Right lobe of liver (tissue), 6 donors: ENCODE results near the gene UBXN1. TPM values are rescaled to one million over a fixed set of nuclear protein-coding genes. Genes with fewer than 3 reads are reported as not detected.
"Not testable (repeated sequence)": the region's sequence is repeated elsewhere in the genome, so short reads cannot be mapped to it uniquely, and the experiment has no call there.

Experiments used
- ATAC-seq, 4 donors: fragments of 200-7000 bp; cut with Tn5 transposase; one replicate each; pipeline ENCODE4 v1.9.1; 2020; ENCODE audit warnings: mild to moderate bottlenecking in 4 of 4, moderate library complexity in 4 of 4
- DNase-seq, 3 donors: peaks; one replicate each; pipeline ENCODE4 v3.0.0-alpha.2; 2020
- H3K27ac ChIP-seq, 3 donors: fragments of 200-600 bp; one replicate each; pipeline ENCODE4 v1.8.0; 2022
- H3K27me3 ChIP-seq, 2 donors: fragments of 200-600 bp; one replicate each; pipeline ENCODE4 v1.8.0; 2022
- H3K36me3 ChIP-seq, 4 donors: fragments of 200-600 bp; sonication (generic) in 1 of 4; one replicate each; pipeline versions ENCODE4 v1.5.1 to v1.8.0; 2017 to 2022; ENCODE audit warnings: control low read depth in 1 of 4
- H3K4me1 ChIP-seq, 4 donors: fragments of 200-600 bp; sonication (generic) in 1 of 4; one replicate each; pipeline versions ENCODE4 v1.5.1 to v1.8.0; 2017 to 2022; ENCODE audit warnings: control low read depth in 1 of 4
- H3K4me3 ChIP-seq, 3 donors: fragments of 200-600 bp; one replicate each; pipeline ENCODE4 v1.8.0; 2022
- H3K9me3 ChIP-seq, 4 donors: fragments of 200-600 bp; sonication (generic) in 1 of 4; one replicate each; pipeline versions ENCODE4 v1.5.1 to v1.8.0; 2017 to 2022; ENCODE audit warnings: control low read depth in 1 of 4
- CTCF ChIP-seq, 4 donors: fragments of 200-600 bp in 3 of 4; fragments of 450-650 bp in 1 of 4; IDR thresholded peaks; one replicate each; pipeline versions ENCODE4 v1.5.1 to v1.8.0; 2016 to 2022; ENCODE audit warnings: antibody characterized with exemption in 4 of 4, mild to moderate bottlenecking in 2 of 4
- POLR2A ChIP-seq: fragments of 450-650 bp; IDR thresholded peaks from one replicate; pipeline ENCODE4 v1.6.1; 2017; ENCODE audit warnings: antibody characterized with exemption, mild to moderate bottlenecking
- WGBS: methylation state at CpG from one replicate; pipeline ENCODE4 v1.1.6; 2018; ENCODE audit warnings: low coverage, low lambda C conversion rate; ENCODE audit not compliant: insufficient coverage; ENCODE audit errors: missing lambda C conversion rate; 5-methylcytosine and 5-hydroxymethylcytosine counted together
- intact Hi-C, 2 donors: fragments of 100-400 bp; cut with DNase I; formaldehyde crosslinking; loops; one replicate each; pipeline versions ENCODE4 v1.11.2 to v1.14.1; 2022
- total RNA-seq, 6 experiments: library from RNA; depleted of rRNA in 2 of 6; stranded (reverse); fragments of >200 nt in 2 of 6; fragmentation: NEBNext Ultra II Directional in 3 of 6; extraction: Animal tissue kit (Norgen Biotek cat#: 25700) in 3 of 6; gene quantifications; one replicate each; pipeline versions ENCODE4 v1.1.0 to v1.2.4, GENCODE V29; 2016 to 2023
- donor health status: DM: no; HTN: yes; CAD: no.
- donor health status: DM: no; HTN: no; CAD: no.
- donor health status: DM: no; HTN: no; CAD: no.
- donor health status: DM: no; HTN: yes; CAD: no.
- donor health status: DM: no; HTN: yes; CAD: no.

The UBXN1 gene
- total RNA-seq, 6 experiments from 2014 or later, result 24.7 to 41.9 (median 28.0) TPM

- Histone ChIP-seq H3K9me3 (no peaks in the 10 kb centered on the region), H3K27ac (no peak overlapping the region), H3K27me3 (no peaks in the 10 kb centered on the region), H3K4me1 (peaks cover 0 to 8% (median 0%) of the 10 kb centered on the region in 4 donors), H3K36me3 (peaks cover 0 to 4% (median under 1%) of the 10 kb centered on the region in 4 donors), H3K4me3 (no peak overlapping the region)
- DNase-seq, result no peak
- intact Hi-C loops, result no loop called here
- TF ChIP-seq CTCF (IDR thresholded peaks at IDR 0.05) (no peak), POLR2A (no peak)
- no peak for ATAC-seq
- WGBS, result 53% methylated on average over 5 of the region's 5 CpGs
Observed at GRCh38 chr11:62656796-62657429, 22.0 kb downstream of the UBXN1 start.

- TF ChIP-seq CTCF (IDR thresholded peaks at IDR 0.05) (no peak), POLR2A (no peak)
- Histone ChIP-seq H3K4me1 (peaks cover 0 to 13% (median 0%) of the 10 kb centered on the region in 4 donors), H3K27me3 (no peaks in the 10 kb centered on the region), H3K9me3 (no peaks in the 10 kb centered on the region), H3K36me3 (peaks cover 0 to 6% (median 4%) of the 10 kb centered on the region in 4 donors), H3K4me3 (no peak overlapping the region), H3K27ac (no peak overlapping the region)
- 57% methylated on average over 4 of the region's 11 CpGs for WGBS
- intact Hi-C loops, result no loop called here
- ATAC-seq (no peak), DNase-seq (no peak)
Observed at GRCh38 chr11:62654297-62654696, 24.6 kb downstream of the UBXN1 start.

- peaks cover 0 to 17% (median 2%) of the 10 kb centered on the region in 4 donors for H3K4me1 ChIP-seq
- H3K9me3 ChIP-seq, result no peaks in the 10 kb centered on the region
- ATAC-seq (no peak), DNase-seq (peak in 1 of 3 donors; percentile 27)
- H3K36me3 ChIP-seq, result peaks cover 0 to 13% (median 5%) of the 10 kb centered on the region in 4 donors
- WGBS, result 35% methylated on average over 15 of the region's 16 CpGs
- H3K4me3 ChIP-seq, result peak overlapping the region; percentile 77 to 99 (median 89)
- intact Hi-C loops, result no loop called here
- H3K27ac ChIP-seq, result peak overlapping the region; percentile 84 to 91 (median 89)
- H3K27me3 ChIP-seq, result no peaks in the 10 kb centered on the region
- no peak for TF ChIP-seq CTCF (IDR thresholded peaks at IDR 0.05)
- TF ChIP-seq POLR2A, result no peak
Observed at GRCh38 chr11:62652161-62653006, 26.5 kb downstream of the UBXN1 start.

- intact Hi-C loops, result not testable (repeated sequence)
Observed at GRCh38 chr11:62650283-62650682, 28.6 kb downstream of the UBXN1 start.

GRCh38 chr11:62649486-62649885 is 29.4 kb downstream of the UBXN1 start:
- no peak for ATAC-seq
- no peaks in the 10 kb centered on the region for H3K9me3 ChIP-seq
- intact Hi-C loops, result no loop called here
- peaks cover 0 to 13% (median 5%) of the 10 kb centered on the region in 4 donors for H3K36me3 ChIP-seq
- TF ChIP-seq CTCF (IDR thresholded peaks at IDR 0.05), result no peak
- no peak for TF ChIP-seq POLR2A
- H3K4me1 ChIP-seq, result peaks cover 0 to 29% (median 8%) of the 10 kb centered on the region in 4 donors
- DNase-seq, result no peak
- WGBS, result 57% methylated on average over 2 of the region's 11 CpGs
- no peaks in the 10 kb centered on the region for H3K27me3 ChIP-seq
- H3K27ac ChIP-seq, result no peak overlapping the region
- no peak overlapping the region for H3K4me3 ChIP-seq

More at GRCh38 chr11:62650283-62650682, 28.6 kb downstream of the UBXN1 start:
- H3K4me3 ChIP-seq, DNase-seq, H3K9me3 ChIP-seq, H3K27ac ChIP-seq, H3K27me3 ChIP-seq, ATAC-seq: not testable (repeated sequence)
- Histone ChIP-seq H3K36me3 (peaks cover 0 to 13% (median 5%) of the 10 kb centered on the region in 4 donors), H3K4me1 (peaks cover 0 to 25% (median 5%) of the 10 kb centered on the region in 4 donors)
- 97% methylated on average over 3 of the region's 12 CpGs for WGBS
